MCF 10A (cell line): ENCODE data around the gene KLF15. TPM values are rescaled to one million over a fixed set of nuclear protein-coding genes. Genes with fewer than 3 reads are reported as not detected.

Experiments
- BruUV-seq: library from RNA; stranded (reverse); fragments of 400-500 nt; replicated peaks from 2 replicates; lab custom pipeline; 2021; lab: Mats Ljungman, UMichigan
- CTCF ChIA-PET: fragments of 300-600 bp; sonication (Branson Sonifier 250); formaldehyde crosslinking; extraction: SDS; loops from one replicate; lab custom pipeline; 2021; ENCODE audit warnings: antibody characterized with exemption, inconsistent platforms; lab: Yijun Ruan, JAX
- POLR2A ChIA-PET: fragments of 300-600, 350-650 bp; sonication (Branson Sonifier 250); formaldehyde crosslinking; extraction: SDS; loops from one replicate; lab custom pipeline; 2020; ENCODE audit warnings: antibody characterized with exemption, inconsistent platforms; lab: Yijun Ruan, JAX
- DNase-seq: peaks from one replicate; pipeline ENCODE4 v3.0.0-alpha.2; 2018; ENCODE audit not compliant: unreplicated experiment
- H3K27ac Mint-ChIP-seq: one replicate; pipeline ENCODE4 v1.8.0; 2022; ENCODE audit warnings: mild to moderate bottlenecking, low read depth, mixed read lengths; ENCODE audit not compliant: unreplicated experiment
- H3K27me3 Mint-ChIP-seq: one replicate; pipeline ENCODE4 v1.8.0; 2022; ENCODE audit warnings: mixed read lengths; ENCODE audit not compliant: insufficient read depth, unreplicated experiment
- H3K36me3 Mint-ChIP-seq: one replicate; pipeline ENCODE4 v1.8.0; 2022; ENCODE audit warnings: mild to moderate bottlenecking, moderate library complexity, mixed read lengths; ENCODE audit not compliant: insufficient read depth, unreplicated experiment
- H3K4me1 Mint-ChIP-seq: one replicate; pipeline ENCODE4 v1.8.0; 2022; ENCODE audit warnings: mixed read lengths; ENCODE audit not compliant: insufficient read depth, unreplicated experiment
- H3K4me3 Mint-ChIP-seq: one replicate; pipeline ENCODE4 v1.8.0; 2022; ENCODE audit warnings: mild to moderate bottlenecking, moderate library complexity, mixed read lengths; ENCODE audit not compliant: unreplicated experiment
- H3K9me3 Mint-ChIP-seq: one replicate; pipeline ENCODE4 v1.8.0; 2022; ENCODE audit warnings: mixed read lengths; ENCODE audit not compliant: unreplicated experiment
- CTCF ChIP-seq: fragments of 200-600 bp; IDR thresholded peaks from one replicate; pipeline ENCODE4 v1.8.0; 2022; ENCODE audit warnings: antibody characterized with exemption, mild to moderate bottlenecking; ENCODE audit not compliant: unreplicated experiment
- intact Hi-C: fragments of 100-400 bp; cut with micrococcal nuclease; formaldehyde crosslinking; loops from 2 replicates; pipeline ENCODE4 v1.14.1; 2022
- total RNA-seq: library from RNA; stranded (reverse); gene quantifications from 2 replicates; pipeline ENCODE4 v1.2.3, GENCODE V29; 2022

KLF15 gene
- total RNA-seq, 1 experiment from 2014 or later, result 8.3 TPM

- H3K4me1 Mint-ChIP-seq, result no peaks in the 10 kb centered on the region
- POLR2A ChIA-PET, result interaction anchor here (0.7 kb wide), 1 partner anchor 41 kb away, joined by 3 read pairs; no protein-coding TSS in a partner anchor
Measured at GRCh38 chr3:126307591-126308393, 49.4 kb downstream of the KLF15 start.

GRCh38 chr3:126306888-126307482 is 50.2 kb downstream of the KLF15 start:
- Mint-ChIP-seq H3K27me3 (no peaks in the 10 kb centered on the region), H3K27ac (no peak overlapping the region), H3K4me1 (no peaks in the 10 kb centered on the region)

More at GRCh38 chr3:126307591-126308393, 49.4 kb downstream of the KLF15 start:
- no TSS peak for BruUV-seq
- peaks cover 2% of the 10 kb centered on the region for H3K36me3 Mint-ChIP-seq
- peaks cover 30% of the 10 kb centered on the region for H3K9me3 Mint-ChIP-seq
- intact Hi-C loops, result no loop called here
- no peak overlapping the region for H3K4me3 Mint-ChIP-seq
- TF ChIP-seq CTCF, result no peak
- no peak for DNase-seq
- no peak overlapping the region for H3K27ac Mint-ChIP-seq
- H3K27me3 Mint-ChIP-seq, result no peaks in the 10 kb centered on the region
- CTCF ChIA-PET, result interaction anchor here (0.6 to 0.9 kb wide), 2 partner anchors 11 to 13 kb away, joined by 4 to 5 read pairs; no protein-coding TSS in a partner anchor

GRCh38 chr3:126306397-126306796 is 50.8 kb downstream of the KLF15 start:
- no peak overlapping the region for H3K27ac Mint-ChIP-seq
- CTCF ChIA-PET, result interaction anchor here (0.6 kb wide), 2 partner anchors 191 to 727 kb away, joined by 4 to 6 read pairs; no protein-coding TSS in a partner anchor

More at GRCh38 chr3:126306888-126307482, 50.2 kb downstream of the KLF15 start:
- Mint-ChIP-seq H3K36me3 (peaks cover 6% of the 10 kb centered on the region), H3K9me3 (peaks cover 34% of the 10 kb centered on the region), H3K4me3 (no peak overlapping the region)
- DNase-seq, result no peak
- intact Hi-C loops, result no loop called here
- ChIA-PET POLR2A (interaction anchor here (0.7 kb wide), 1 partner anchor 42 kb away, joined by 3 read pairs; no protein-coding TSS in a partner anchor), CTCF (no interaction called here)
- BruUV-seq, result no TSS peak
- no peak for TF ChIP-seq CTCF

More at GRCh38 chr3:126306397-126306796, 50.8 kb downstream of the KLF15 start:
- DNase-seq, result no peak
- Mint-ChIP-seq H3K27me3 (no peaks in the 10 kb centered on the region), H3K36me3 (peaks cover 6% of the 10 kb centered on the region), H3K9me3 (peaks cover 34% of the 10 kb centered on the region), H3K4me1 (no peaks in the 10 kb centered on the region), H3K4me3 (no peak overlapping the region)
- POLR2A ChIA-PET, result no interaction called here
- no peak for TF ChIP-seq CTCF
- intact Hi-C loops, result no loop called here
- BruUV-seq, result no TSS peak
